ENCODE measurements around the gene LMF2.

LMF2 gene, protein sequence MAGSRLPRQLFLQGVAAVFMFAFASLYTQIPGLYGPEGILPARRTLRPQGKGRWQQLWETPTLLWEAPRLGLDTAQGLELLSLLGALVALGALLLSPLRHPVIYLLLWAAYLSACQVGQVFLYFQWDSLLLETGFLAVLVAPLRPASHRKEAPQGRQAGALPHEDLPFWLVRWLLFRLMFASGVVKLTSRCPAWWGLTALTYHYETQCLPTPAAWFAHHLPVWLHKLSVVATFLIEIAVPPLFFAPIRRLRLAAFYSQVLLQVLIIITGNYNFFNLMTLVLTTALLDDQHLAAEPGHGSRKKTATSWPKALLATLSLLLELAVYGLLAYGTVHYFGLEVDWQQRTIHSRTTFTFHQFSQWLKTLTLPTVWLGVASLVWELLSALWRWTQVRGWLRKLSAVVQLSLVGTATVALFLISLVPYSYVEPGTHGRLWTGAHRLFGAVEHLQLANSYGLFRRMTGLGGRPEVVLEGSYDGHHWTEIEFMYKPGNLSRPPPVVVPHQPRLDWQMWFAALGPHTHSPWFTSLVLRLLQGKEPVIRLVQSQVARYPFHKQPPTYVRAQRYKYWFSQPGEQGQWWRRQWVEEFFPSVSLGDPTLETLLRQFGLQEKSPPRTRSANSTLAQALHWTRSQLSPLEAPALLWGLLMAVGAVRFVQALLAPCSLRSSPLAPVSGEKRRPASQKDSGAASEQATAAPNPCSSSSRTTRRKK

DNA sequence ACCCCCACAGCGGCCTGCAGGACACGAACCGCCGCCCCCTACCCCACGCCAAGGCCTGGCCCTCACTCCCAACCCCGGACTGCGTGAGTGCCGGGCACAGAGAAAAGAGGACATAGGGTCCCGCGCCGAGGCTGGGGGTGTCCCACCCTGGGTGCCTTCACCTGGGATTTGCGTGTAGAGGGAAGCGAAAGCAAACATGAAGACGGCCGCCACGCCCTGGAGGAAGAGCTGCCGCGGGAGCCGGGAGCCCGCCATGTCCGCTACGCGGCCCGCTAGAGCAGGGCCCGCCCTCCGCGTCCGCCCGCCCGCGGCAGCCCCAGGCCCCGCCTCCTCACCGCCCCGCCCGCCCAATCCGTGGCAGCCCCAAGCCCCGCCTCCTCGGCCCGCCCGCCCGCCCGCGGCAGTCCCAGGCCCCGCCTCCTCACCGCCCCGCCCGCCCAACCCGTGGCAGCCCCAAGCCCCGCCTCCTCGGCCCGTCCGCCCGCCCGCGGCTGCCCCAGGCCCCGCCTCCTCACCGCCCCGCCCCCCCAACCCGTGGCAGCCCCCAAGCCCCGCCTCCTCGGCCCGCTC, at the start of gene LMF2:
LMF2 (minus strand) TSS at position 282 of the 570 bp plus-strand sequence; CDS start at position 255, 27 bp downstream.
- peak; percentile 99 for DNase-seq

DNA sequence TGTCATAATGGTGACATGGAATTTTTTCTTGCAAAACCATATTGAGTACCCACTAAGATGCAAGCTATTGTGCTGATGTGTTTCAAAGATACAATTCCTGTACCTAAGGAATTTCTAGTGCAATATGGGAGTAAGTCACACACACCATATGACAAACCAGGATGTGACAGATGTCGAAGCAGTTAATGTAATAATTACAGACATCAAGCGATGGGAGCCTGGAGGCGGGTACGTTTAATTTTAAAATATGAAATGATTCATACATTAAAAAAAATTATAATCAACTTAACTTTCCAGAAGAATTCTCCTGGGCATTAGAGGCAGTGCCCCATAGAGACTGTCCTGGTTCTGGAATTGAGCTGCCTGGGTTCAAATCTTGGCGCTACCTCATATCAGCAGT, 49.2 kb upstream of the LMF2 start:
- DNase-seq = no peak

DNA sequence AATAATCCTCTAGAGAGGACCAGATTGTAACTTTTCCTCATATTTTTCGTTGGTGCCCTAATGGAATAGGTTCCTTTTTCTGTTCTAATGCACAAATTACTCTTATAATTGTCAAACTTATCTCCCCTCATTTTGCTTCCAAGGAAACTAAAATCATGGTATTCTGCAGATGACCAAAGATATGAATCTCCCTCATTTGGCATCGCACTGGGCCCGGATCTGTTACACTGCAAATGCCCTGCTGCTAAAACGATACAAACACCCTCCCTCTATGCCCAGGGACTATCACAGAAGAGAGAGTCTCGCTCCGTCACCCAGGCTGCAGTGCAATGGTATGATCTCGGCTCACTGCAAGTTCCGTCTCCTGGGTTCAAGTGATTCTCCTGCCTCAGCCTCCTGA, 45.8 kb upstream of the LMF2 start:
- DNase-seq = no peak

DNA sequence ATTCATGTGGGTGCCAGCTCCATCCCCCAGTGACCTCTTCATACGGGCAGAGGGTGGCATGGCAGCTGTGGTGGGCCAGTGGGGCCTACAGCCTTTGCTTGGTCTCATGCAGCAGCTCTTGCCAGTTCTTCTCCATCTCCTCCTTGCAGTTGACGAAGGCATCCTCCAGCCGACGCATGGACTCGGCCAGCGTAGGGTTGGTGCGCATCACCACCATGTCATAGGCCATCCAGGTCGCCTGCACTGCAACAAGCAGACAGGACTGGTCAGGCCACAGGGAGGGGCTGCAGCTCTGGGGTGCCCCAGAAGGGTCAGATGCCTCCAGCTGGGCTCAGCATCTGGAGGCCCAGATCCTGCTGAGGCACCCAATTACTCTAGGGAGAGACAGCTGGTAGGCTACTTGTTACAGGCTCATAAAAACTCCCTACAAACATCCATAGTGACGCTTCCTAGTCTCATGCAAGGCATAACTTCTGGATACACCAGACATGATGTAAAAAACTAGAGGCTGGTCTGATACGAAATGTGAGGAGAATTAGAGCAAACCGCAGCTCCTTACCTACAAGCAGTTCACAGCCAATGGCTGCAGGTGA, 43.8 kb upstream of the LMF2 start:
- no peak for DNase-seq

DNA sequence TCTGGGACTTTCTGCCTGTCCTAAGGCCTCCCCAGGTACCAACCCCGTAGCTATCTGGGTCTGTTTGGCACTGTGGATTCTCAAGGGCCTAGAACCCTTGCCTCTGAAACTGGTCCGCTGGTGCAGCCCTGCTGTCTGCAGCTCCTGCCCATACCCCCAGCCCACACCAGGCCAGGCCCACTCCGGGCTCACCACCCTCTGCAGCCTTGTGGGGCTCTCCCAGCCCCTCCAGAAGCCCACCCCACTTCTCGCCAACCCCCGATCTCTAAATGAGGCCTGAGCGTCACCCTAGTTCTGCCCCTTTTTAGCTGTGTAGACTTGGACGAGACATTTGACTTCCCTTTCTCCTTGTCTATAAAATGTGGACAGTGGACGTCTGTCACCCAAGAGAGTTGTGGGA, 42.9 kb upstream of the LMF2 start:
- DNase-seq = no peak

DNA sequence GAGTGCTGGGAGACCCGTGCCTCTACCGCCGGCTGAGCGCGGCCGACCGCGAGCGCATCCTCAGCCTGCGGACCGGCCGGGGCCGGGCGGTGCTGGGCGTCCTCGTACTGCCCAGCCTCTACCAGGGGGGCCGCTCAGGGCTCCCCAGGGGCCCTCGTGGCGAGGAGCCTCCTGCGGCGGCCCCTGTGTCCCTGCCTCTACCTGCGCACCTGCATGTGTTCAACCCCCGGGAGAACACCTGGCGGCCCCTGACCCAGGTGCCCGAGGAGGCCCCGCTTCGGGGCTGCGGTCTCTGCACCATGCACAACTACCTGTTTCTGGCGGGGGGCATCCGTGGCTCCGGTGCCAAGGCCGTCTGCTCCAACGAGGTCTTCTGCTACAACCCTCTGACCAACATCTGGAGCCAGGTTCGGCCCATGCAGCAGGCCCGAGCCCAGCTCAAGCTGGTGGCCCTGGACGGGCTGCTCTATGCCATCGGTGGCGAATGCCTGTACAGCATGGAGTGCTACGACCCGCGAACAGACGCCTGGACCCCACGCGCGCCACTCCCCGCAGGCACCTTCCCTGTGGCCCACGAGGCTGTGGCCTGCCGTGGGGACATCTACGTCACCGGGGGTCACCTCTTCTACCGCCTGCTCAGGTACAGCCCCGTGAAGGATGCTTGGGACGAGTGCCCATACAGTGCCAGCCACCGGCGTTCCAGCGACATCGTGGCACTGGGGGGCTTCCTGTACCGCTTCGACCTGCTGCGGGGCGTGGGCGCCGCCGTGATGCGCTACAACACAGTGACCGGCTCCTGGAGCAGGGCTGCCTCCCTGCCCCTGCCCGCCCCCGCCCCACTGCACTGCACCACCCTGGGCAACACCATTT, 41.7 kb upstream of the LMF2 start:
- DNase-seq = no peak

DNA sequence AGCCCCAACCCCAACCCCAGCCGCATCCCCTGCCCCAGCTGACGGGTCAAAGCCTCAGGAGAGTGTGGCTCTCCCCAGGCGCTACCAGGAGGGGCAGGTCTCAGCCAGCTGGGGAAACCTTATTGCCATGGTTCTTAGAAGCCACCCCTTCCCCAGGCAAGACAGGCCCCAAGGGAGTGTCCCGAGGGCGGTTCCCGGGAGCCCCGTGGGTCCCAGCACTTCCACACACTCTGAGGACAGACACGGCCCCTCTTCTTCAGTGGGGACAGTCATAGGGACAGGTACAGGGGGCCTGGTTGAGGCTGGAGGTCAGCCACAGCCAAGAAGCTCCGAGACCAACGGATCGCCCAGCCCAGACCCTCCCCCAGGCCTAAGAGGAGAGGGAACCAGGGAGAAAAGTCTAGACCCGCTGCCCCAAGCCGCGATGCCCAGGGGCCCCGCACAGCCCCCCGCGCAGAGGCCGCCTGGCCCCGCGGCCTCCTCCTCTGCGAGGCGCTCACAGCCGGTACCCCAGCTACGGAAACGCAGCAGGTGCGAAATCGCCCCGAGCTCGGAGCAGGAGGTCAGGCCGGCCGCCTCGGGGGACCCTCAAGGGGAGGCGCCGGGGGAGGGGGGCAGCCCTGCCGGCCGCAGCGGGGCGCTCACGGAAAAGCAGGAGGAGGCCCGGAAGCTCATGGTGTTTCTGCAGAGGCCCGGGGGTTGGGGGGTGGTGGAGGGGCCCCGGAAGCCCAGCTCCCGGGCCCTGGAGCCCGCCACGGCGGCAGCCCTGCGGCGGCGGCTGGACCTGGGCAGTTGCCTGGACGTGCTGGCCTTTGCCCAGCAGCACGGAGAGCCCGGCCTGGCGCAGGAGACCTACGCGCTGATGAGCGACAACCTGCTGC, 40.8 kb upstream of the LMF2 start:
- DNase-seq = peak; percentile 12

DNA sequence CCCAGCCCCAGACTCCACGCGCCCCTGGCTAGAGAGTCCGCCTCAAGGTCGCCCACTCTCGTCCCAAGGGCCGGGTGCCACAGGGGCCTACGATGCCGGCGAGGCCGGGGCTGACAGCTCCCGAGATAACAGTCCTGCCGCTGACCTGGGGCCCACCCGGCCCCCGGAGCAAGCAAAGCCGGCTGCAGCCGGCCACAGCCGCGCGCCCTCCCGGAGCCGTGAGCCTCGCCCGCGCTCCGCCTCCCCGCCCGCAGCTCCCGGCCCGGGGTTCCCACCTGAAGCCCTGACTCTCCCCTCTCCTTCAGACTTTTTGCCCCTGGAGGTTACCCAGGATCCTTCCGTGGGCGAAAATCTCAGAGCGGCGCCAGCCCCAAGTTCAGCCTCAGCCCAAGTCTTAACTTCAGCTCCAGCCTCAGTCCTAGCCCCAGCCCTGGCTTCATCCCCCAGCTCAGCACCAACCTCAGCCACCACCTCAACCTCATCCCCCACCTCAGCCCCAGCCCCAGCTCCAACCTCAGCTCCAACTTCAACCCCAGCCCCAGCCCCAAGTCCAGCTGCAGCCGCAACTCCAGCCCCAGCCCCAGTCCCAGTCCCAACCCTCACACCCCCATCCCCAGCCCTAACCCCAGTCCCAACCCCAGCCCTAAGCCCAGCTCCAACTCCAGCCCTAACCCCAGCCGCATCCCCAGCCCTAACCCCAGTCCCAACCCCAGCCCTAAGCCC, 39.9 kb upstream of the LMF2 start:
- no peak for DNase-seq

DNA sequence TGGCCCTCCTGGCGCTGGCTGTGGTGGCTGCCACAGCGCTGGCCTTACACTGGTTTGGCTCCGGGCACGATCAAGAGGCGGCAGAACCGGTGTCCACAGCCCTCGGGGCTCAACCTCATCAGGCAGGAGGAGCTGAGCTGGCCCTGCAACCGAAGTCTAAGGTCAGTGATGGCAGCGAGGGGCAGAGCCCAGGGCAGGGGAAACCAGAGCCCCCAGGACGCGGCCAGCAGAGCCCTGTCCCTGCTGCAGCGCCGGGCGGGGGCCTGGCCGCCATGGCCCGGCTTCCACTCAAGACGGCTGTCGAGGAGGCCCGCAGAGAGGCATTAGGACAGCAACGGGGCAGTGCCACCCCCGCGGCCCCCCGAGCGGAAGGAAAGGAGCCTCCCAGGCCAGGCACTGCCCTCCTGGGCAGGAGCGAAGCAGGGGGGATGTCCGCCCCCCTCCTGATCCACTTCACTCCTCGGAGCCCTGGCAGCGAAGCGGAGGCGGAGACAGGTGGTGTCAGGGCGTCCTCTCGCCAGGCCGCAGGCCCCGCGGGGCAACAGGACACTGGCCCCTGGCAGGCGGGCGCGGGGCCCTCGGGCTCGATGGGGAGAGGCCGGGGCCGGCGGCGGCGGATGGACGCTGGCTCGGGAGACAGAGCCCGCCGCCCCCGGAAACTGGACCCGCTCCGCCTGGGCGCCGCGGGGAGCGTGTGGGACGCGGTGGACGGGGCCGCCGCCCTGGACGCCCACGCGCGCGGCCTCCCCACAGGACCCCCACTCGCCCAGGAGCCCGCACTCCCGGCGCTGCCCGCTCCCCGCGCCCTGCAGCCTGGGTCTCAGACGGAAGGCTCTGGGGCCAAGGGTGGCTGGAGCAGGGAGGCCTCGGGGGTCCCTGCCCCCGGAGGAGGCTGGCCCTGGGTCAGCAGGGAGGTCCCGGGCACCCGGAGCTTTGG, 39.1 kb upstream of the LMF2 start:
- DNase-seq = no peak

DNA sequence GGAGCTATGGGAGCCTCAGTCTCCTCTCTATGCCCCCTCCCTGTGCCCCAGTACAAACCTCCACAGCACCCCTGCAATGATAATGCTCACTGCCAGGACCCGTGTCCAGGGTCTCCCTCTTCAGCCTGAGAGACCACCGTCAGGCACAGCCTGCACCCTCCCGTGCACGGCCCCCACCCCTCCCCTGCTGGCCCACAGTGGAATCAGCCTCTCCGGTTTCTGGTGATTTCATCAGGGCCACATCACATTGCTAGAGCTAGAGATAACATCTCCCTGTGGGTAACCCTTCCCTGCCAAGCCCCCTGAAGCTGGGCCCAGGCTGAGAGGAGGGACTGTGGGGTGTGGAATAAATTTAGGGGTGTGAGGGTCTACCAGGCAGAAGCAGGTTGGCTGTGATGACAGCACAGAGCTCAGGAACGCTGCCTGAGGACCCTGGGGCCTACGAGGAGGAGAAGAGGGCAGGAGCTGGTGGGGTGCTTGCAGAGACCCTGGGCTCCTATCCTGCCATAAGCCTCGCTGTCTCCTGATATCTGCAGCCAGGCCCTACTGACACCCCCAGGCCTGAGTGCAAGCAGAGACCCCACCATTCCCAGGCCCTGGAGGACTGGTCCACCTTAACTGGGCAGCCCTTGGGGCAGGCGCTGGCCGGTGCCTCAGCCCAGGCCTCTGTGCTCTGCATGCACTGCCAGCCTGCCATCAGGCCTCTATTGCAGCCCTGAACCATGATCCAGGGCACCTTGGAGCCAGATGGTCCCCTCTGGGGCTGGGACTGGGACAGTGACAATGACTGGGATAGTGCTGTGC, 38.2 kb upstream of the LMF2 start, which contains the start of gene KLHDC7B:
KLHDC7B (plus strand) TSS at position 378 of the 804 bp plus-strand sequence; CDS start at position 723, 345 bp downstream.
- no peak for DNase-seq

DNA sequence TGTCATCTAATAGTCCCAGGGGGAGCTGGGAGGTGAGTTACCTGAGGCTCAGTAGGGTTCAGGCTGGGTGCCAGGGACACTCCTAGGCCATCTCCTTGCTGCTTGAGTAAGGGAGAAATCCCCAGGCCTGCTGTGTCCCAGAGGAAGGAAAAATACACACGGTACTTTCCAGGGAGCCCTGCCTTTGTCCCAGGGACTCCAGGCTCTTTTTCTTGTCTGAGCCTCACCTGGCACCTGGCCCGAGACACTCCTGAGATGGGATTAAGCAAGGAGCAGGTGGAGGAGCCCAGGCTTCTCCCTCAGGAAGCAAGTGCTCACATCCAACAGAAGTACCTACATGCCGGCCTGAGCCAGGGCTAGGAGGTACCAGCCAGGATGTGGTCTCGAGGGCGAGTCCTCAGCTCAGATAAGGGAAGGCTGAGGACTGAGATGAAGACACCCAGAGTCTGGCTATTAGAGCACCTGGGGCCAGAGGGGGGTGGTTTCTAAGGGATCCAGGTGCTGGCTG, 37.3 kb upstream of the LMF2 start:
- no peak for DNase-seq

DNA sequence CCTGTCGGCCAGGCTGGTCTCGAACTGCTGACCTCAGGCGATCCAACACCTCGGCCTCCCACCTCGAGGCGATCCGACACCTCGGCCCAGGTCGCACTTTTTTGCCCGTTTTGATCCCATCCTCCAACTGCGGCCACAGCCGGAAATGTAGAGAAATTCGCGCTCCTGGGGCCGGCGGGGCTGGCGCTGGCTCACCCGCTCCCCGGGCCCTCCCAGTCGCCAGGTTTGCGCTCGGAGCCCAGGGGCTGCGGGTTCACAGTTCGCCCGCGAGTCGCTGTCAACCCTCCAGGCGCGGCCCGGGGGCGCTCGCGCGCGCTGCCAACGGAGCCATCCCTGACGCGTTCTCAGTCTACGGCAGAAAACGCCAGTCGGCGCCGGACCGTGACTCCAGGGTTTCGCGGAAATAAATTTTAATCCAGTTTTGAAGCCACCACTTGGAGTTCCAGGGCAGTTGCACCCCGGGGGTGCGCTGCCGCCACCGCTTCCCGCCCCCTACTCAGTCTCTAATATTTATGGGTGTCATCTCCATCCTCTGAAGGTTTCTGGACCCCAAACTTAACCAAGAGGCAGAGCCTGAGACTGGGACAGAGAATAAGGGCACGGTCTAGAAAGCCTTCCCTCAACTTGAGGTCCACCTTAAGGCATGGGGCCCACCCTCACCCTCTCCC, 36.7 kb upstream of the LMF2 start:
- DNase-seq = peak; percentile 86

DNA sequence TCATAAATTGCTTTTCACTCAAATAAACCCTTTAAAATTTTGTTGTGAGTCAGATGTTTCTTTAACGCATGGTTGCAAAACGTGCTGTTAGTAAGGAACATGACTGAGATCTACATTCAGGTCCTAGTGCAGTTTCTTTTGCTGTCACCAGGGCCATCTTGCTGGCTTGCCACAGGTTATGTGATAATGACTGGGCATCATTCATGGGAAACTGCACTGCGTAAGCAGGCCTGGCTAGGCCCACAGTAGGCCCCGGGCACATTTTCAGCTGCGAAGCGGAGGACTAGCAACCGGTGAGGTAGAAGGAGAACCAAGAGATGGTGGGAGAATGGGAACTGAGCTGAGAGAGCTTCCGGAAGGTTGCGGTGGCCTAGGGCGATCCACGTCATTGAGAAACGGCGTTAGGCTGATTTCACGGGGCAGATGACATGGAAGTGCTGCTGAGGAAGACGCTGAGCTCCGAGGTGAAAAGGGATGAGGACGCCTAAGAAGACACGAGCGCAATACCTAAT, 35.0 kb upstream of the LMF2 start:
- DNase-seq = peak; percentile 97

DNA sequence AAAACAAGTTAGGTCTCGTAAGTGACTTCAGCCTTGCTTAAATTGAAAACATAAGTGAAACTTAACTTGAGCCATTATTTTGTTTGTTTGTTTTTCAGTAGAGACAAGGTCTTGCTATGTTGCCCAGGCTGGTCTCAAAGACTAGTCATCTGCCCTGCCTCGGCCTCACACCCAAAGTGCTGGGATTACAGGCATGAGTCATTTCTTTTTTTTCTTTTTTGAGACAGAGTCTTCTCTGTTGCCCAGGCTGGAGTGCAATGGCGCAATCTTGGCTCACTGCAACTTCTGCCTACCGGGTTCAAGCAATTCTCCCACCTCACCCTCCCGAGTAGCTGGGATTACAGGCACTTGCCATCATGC, 34.1 kb upstream of the LMF2 start:
- peak; percentile 96 for DNase-seq

DNA sequence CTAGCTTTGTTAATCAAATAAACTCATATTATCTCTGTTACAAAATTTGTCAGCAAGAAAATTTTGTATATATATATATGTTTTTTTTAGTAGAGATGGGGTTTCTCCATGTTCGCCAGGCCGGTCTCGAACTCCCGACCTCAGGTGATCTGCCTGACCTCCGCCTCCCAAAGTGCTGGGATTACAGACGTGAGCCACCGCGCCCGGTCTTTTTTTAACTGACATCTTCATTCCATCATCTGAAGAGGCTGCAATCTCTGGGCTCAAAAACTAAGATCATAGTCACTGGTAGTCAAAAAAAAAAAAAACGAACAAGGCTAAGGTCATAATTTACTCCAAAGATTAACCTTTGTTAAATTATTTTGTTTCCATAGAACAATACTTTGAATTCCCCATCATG, 32.9 kb upstream of the LMF2 start:
- DNase-seq = peak; percentile 55

DNA sequence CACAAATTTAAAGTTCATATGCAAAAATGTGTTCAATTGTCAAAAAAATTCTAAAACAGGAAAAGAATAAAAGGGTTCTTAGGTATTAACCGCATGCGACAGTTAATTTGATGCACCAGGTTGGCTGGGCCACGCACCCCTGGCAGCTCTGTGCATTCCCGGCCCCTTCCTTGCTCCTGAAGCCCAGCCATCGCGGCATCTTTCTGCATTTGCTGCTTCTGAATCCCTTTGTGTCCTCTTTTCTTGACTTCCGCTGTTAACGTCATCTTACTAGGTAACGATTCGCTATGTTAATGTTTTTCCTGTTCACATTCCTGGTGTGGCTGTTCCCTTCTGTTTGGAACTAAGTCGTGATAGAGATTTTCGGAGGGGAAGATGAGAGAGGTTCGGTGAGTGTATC, 30.3 kb upstream of the LMF2 start:
- no peak for DNase-seq

DNA sequence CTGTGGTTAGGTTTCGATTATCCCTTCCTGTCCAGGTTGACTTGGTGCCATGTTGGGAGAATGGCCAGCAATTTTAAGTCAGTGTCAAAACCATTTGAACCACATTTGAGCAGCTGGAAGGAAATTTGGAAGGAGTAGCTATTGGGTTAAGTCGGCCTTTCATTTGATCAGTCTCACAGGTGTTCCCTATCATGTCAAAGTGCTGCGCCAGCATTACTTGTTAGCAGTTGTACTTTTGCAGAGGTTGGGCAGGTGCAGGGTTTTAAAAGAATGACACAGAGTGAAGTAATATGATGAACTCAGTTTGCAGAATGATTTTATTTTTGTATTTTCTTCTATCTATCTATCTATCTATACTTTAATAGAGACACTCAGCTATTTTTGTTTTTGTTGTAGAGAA, 28.7 kb upstream of the LMF2 start:
- DNase-seq = no peak

DNA sequence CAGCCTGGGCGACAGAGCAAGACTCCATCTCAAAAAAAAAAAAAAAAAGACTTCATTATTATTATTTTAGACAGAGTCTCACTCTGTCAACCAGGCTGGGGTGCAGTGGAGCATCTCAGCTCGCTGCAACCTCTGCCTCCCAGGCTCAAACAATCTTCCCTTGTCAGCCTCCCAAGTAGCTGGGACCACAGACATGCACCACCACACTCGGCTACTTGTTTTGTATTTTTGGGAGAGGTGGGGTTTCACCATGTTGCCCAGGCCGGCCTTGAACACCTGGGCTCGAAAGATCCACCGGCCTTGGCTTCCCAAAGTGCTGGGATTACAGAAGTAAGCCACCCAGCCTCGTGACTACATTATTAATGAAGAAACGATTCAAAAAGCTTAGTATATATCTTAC, 27.6 kb upstream of the LMF2 start:
- no peak for DNase-seq

Measured in suppressor macrophage treated with lipopolysaccharide for 4 hours (primary cell).